Measurements from ENCODE around the gene ST7. TPM values are rescaled to one million over a fixed set of nuclear protein-coding genes. Genes with fewer than 3 reads are reported as not detected.

Gene ST7
- total and polyA plus RNA-seq, 7 donors: 6.0 to 12.5 (median 7.3) TPM

DNA sequence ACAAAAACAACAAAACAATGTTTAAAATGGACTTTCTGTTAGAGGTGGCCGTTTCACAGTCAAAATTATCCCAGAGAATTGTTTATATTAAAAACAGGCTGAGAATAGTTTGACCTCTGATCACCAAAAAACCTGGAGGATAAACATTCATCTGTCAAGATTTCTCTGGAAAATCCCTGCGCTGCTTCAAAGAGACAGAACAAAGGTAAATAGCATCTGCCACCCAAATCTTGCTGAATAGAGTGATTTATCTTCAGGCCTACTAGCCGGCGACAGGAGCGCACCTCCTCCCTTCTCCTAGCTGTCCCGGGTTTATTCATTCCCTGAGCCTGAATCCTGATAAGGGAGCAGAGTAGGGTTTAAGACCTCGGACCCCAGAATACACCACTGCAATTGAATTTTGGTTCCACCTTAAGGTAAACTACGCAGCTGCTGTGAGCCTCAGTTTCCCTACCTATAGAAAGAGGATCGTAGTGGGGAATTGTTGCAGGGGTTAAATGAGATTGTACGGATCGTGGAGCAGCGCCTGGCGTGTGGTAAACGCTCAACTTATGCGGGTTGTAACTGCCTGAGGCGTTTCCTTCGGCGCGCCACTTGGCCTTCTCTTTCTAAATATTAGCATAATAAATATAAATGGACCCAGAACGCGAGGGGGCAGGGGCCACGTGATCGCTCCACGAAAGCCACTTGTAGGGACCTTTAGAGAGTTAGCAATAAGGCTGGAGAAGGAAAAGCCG is 498 bp upstream of the ST7 start:
- 3 to 5% (median 3%) methylated on average over 25 of the region's 25 CpGs for WGBS, 3 donors
- peak overlapping the region; percentile 95 for H3K4me3 ChIP-seq
- H3K27me3 ChIP-seq (ENCODE audit: insufficient read depth in 3 of 3, low read length in 2 of 3): no peaks in the 10 kb centered on the region
- intact Hi-C loops (cut with DNase I): no loop called here
- no peaks in the 10 kb centered on the region for H3K36me3 ChIP-seq (ENCODE audit: insufficient read depth in 1 of 2, low read depth in 1 of 2)
- TF ChIP-seq, protein P1, sequence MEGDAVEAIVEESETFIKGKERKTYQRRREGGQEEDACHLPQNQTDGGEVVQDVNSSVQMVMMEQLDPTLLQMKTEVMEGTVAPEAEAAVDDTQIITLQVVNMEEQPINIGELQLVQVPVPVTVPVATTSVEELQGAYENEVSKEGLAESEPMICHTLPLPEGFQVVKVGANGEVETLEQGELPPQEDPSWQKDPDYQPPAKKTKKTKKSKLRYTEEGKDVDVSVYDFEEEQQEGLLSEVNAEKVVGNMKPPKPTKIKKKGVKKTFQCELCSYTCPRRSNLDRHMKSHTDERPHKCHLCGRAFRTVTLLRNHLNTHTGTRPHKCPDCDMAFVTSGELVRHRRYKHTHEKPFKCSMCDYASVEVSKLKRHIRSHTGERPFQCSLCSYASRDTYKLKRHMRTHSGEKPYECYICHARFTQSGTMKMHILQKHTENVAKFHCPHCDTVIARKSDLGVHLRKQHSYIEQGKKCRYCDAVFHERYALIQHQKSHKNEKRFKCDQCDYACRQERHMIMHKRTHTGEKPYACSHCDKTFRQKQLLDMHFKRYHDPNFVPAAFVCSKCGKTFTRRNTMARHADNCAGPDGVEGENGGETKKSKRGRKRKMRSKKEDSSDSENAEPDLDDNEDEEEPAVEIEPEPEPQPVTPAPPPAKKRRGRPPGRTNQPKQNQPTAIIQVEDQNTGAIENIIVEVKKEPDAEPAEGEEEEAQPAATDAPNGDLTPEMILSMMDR (IDR thresholded peaks at IDR 0.05): no peak
- DNase-seq (peak in 1 of 2 donors; percentile 67), ATAC-seq (peak in 3 of 4 donors; percentile 1 to 2 (median 1))
- H3K9me3 ChIP-seq: no peaks in the 10 kb centered on the region
- peaks cover 25% of the 10 kb centered on the region for H3K4me1 ChIP-seq
- H3K27ac ChIP-seq: peak overlapping the region; percentile 100

DNA sequence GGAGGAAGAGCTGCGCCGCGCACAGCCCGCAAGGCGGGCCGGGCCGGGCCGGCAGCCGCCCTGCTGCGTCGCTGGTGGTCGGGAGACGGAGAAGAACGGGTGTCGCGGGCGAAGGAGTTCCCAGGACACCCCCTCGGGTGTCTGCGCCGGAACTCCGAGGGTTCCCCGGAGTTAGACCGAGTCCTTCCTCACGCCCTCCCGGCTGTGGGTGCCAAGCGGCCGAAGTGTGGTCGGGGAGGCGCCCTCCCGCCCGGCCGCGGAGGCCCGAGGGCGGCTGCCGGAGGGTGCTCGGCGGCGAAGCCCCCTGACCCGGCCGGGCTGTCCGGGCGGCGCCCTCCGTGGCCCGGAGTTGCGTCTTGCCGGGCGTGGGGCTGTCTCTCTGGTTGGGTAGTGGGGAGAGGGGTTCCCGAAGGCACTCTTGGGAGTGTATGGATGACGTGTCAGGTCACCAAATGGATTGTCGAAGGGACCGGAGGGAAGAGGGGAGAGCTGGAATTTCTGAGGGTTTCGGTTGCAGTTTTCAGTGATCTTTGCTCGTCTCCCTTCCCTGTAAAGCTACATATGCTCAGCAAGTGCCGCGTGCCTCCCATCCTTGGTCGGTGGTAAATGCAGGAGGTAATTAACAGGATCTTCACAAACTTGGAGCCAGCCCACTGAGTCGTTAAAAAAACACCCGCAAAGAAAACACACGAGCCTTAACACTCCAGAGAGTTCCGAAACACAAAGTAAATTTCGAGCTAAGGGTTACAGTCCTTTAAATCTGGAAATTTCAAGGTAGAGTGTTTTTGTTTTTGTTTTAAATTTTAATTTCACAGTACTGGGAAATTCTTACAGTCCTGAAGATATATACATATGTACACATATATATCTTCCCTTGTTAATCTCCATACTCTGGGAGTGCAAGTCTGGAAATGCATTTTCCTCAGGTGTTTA is 871 bp downstream of the ST7 start:
- H3K4me1 ChIP-seq: peaks cover 30% of the 10 kb centered on the region
- ATAC-seq (peak; percentile 70 to 76 (median 74)), DNase-seq (peak; percentile 69 to 78)
- no peaks in the 10 kb centered on the region for H3K27me3 ChIP-seq (ENCODE audit: insufficient read depth in 3 of 3, low read length in 2 of 3)
- TF ChIP-seq, protein P1 (IDR thresholded peaks at IDR 0.05): no peak
- H3K4me3 ChIP-seq: peak overlapping the region; percentile 95
- H3K9me3 ChIP-seq: no peaks in the 10 kb centered on the region
- no peaks in the 10 kb centered on the region for H3K36me3 ChIP-seq (ENCODE audit: insufficient read depth in 1 of 2, low read depth in 1 of 2)
- peak overlapping the region; percentile 100 for H3K27ac ChIP-seq
- 0 to 1% (median 0%) methylated on average over 52 to 63 of the region's 63 CpGs for WGBS, 3 donors
- intact Hi-C loops (cut with DNase I): no loop called here

DNA sequence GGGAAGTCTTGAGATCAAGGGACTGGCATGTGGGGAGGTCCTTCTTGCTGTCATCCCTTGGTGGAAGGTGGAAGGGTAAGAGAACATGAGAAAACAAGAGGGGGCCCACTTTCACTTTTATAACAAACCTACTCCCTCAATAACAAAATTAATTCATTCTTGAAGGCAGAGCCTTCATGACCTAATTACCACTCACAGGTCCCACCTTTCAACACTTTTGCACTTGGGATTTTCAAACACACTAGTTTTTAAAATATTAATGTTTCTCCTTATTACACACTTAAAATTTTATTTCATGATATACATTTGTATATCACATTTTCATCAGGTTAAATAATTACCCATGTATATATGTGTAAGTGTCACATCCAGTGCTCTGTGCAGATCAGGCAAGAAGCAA is 2.0 kb downstream of the ST7 start:
- TF ChIP-seq, protein P1 (IDR thresholded peaks at IDR 0.05): no peak
- intact Hi-C loops (cut with DNase I): loop anchor here in 1 of 2 donors (1.0 kb wide), 1 partner anchor 38 kb away; no protein-coding TSS in a partner anchor
- peaks cover 30% of the 10 kb centered on the region for H3K4me1 ChIP-seq
- no peaks in the 10 kb centered on the region for H3K27me3 ChIP-seq (ENCODE audit: insufficient read depth in 3 of 3, low read length in 2 of 3)
- H3K4me3 ChIP-seq: peak overlapping the region; percentile 95
- H3K27ac ChIP-seq: peak overlapping the region; percentile 100
- ATAC-seq: no peak
- no peaks in the 10 kb centered on the region for H3K36me3 ChIP-seq (ENCODE audit: insufficient read depth in 1 of 2, low read depth in 1 of 2)
- no peak for DNase-seq
- H3K9me3 ChIP-seq: no peaks in the 10 kb centered on the region

DNA sequence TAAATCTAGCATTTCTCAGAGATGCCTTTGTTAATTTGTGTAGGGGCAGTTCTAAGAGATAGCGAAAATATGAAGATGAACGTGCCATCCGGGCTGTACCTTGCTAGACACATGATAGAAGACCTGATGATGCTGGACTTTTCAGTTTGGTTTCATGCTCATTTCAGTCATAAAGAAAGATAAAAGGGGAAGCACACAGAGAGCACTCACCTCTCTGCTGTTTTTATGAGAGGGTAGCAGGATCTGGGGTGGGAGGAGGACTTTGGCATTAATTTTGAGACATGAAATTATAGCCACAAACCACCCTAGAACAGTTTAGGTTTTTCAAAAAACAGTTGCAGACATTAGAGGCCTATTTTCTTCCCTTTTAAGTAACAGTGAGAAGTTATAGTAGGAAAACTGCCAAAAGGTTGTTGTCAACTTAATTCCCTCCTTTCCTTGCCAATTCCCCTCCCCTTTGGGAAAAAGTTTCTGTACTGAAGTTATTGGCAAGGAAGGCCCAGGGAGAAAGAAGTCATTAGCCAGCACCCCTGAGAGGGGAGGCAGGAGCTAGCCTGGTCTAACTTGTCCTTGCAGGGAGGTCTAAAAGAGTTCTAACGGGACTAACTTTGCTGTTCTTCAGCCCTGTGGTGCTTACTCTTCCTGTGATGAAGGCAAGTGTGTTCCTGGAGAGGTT is 2.6 kb downstream of the ST7 start:
- TF ChIP-seq, protein P1 (IDR thresholded peaks at IDR 0.05): no peak
- Histone ChIP-seq H3K27me3 (ENCODE audit: insufficient read depth in 3 of 3, low read length in 2 of 3) (no peaks in the 10 kb centered on the region), H3K9me3 (no peaks in the 10 kb centered on the region), H3K4me1 (peaks cover 30% of the 10 kb centered on the region), H3K27ac (peak overlapping the region; percentile 100), H3K36me3 (ENCODE audit: insufficient read depth in 1 of 2, low read depth in 1 of 2) (no peaks in the 10 kb centered on the region), H3K4me3 (peak overlapping the region; percentile 17)
- WGBS, 3 donors: 61 to 62% (median 62%) methylated on average over 4 of the region's 4 CpGs
- DNase-seq (no peak), ATAC-seq (no peak)
- intact Hi-C loops (cut with DNase I): loop anchor here in 1 of 2 donors (1.0 kb wide), 1 partner anchor 39 kb away; no protein-coding TSS in a partner anchor
